Measurements from ENCODE around the gene MAD1L1.

- TF ChIP-seq, protein P1, sequence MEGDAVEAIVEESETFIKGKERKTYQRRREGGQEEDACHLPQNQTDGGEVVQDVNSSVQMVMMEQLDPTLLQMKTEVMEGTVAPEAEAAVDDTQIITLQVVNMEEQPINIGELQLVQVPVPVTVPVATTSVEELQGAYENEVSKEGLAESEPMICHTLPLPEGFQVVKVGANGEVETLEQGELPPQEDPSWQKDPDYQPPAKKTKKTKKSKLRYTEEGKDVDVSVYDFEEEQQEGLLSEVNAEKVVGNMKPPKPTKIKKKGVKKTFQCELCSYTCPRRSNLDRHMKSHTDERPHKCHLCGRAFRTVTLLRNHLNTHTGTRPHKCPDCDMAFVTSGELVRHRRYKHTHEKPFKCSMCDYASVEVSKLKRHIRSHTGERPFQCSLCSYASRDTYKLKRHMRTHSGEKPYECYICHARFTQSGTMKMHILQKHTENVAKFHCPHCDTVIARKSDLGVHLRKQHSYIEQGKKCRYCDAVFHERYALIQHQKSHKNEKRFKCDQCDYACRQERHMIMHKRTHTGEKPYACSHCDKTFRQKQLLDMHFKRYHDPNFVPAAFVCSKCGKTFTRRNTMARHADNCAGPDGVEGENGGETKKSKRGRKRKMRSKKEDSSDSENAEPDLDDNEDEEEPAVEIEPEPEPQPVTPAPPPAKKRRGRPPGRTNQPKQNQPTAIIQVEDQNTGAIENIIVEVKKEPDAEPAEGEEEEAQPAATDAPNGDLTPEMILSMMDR (conservative IDR thresholded peaks at IDR 0.05), result no peak
- TF ChIP-seq EZH2 (IDR thresholded peaks at IDR 0.05; ENCODE audit: low read depth), result no peak
Measured at GRCh38 chr7:2169923-2170575, 62.7 kb downstream of the MAD1L1 start.

Data from PC-9 (cell line).